Measurements from ENCODE around the gene MAPRE3. TPM values are rescaled to one million over a fixed set of nuclear protein-coding genes. Genes with fewer than 3 reads are reported as not detected.

MAPRE3 gene
- total RNA-seq, 1 experiment from 2014 or later: 4.9 TPM

DNA sequence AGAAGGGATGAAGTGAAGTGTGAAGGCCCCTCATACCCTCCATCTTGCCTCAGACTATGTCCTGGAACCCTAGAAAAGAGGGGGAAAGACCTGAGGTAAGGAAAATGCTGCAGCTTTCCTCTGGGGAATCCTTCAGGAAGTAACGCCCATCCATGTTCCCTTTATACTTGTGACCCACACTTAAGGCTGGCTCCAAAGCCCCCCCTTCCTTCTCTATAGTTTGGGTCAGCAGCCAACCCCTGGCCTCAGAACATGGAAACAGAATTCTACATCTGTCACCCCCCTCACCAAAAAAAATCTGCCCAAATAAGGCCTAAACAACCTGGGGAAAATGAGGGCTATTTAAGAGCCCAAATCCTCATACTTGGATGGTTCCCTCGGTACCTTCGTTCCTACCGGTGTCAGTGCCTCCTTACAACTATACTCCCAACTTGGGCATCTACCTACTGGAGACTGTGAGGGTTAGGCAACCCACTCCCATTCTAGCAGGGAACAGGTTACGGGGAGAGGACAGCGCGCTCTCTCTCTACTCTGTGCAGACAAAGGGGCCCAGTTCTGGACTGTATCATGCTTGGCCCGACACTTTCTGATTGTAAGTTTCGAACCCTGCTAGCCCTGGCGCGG lies 100.3 kb downstream of the MAPRE3 start:
- intact Hi-C loops (cut with micrococcal nuclease; ENCODE audit: unreplicated experiment): loop anchor here (1.0 kb wide), 3 partner anchors 11 to 19 kb away; partner anchors contain the start of genes AGBL5 and KHK

DNA sequence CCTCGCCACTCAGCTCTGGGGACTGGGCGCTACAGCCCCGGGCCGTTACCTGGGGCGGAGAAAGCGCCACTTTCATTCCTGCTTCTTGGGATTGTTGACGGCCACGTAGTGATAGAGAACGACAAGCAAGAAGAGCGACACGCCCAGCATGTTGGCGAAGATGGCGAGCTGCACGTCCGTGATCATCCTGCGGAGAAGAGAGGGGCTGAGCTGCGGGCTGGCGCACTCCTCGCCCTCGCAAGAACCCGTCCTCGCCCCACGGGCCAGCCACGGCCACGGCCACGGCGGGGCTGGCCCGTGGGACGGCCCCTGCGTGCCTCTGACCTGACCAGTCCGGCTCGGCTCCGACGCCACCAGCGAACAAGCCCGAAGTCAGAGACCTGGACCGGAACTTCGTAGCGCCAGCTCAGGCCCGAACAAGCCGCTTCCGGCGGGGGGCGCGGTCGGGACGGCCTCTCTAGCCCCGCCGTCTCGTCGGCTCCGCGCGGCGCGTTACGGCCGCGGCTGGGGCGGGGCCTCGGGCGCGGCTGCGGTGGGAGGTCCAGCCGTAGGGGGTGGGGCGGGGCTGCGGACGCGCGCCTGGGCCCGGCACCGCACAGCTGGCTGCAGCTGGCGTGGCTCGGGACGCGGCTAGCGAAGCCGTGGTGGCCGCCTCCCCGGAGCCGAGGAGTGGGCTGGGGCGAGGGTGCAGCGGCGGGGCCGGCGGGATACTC lies 101.0 kb downstream of the MAPRE3 start, which contains the start of gene OST4:
TSS of gene OST4 (minus strand) at position 378 of the 713 bp plus-strand sequence.
- H3K27me3 ChIP-seq (replicated peaks; ENCODE audit: control insufficient read depth, insufficient read depth, low read length): no peaks in the 10 kb centered on the region
- peaks cover 10% of the 10 kb centered on the region for H3K27me3 Mint-ChIP-seq (ENCODE audit: insufficient read depth, unreplicated experiment)
- BruUV-seq (replicated peaks): no TSS peak
- H3K4me1 ChIP-seq: no peaks in the 10 kb centered on the region
- ChIA-PET CTCF (interaction anchor here (0.6 to 2.4 kb wide), 8 partner anchors 10 to 1225 kb away, joined by 3 to 19 read pairs (median 4); partner anchors contain the start of genes AGBL5 and KHK), POLR2A (interaction anchor here (0.6 to 1.7 kb wide), 9 partner anchors 9 to 252 kb away, joined by 3 to 27 read pairs (median 5); partner anchors contain the start of genes AGBL5, ATRAID, KHK and SLC5A6)
- H3K9me3 ChIP-seq: no peaks in the 10 kb centered on the region
- peaks cover 45% of the 10 kb centered on the region for H3K36me3 Mint-ChIP-seq (ENCODE audit: insufficient read depth, unreplicated experiment)
- no peaks in the 10 kb centered on the region for H3K36me3 ChIP-seq (ENCODE audit: control insufficient read depth, insufficient read depth, low read length)
- H3K4me3 ChIP-seq (ENCODE audit: low read depth, low read length): peak within 1 kb of the TSS; percentile 90
- peak within 1 kb of the TSS; percentile 92 for H3K27ac Mint-ChIP-seq (ENCODE audit: unreplicated experiment)
- TF ChIP-seq, protein P1, sequence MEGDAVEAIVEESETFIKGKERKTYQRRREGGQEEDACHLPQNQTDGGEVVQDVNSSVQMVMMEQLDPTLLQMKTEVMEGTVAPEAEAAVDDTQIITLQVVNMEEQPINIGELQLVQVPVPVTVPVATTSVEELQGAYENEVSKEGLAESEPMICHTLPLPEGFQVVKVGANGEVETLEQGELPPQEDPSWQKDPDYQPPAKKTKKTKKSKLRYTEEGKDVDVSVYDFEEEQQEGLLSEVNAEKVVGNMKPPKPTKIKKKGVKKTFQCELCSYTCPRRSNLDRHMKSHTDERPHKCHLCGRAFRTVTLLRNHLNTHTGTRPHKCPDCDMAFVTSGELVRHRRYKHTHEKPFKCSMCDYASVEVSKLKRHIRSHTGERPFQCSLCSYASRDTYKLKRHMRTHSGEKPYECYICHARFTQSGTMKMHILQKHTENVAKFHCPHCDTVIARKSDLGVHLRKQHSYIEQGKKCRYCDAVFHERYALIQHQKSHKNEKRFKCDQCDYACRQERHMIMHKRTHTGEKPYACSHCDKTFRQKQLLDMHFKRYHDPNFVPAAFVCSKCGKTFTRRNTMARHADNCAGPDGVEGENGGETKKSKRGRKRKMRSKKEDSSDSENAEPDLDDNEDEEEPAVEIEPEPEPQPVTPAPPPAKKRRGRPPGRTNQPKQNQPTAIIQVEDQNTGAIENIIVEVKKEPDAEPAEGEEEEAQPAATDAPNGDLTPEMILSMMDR (IDR thresholded peaks at IDR 0.05; ENCODE audit: insufficient read depth in 1 of 2, low read depth in 1 of 2, low read length in 1 of 2, severe bottlenecking in 1 of 2, unreplicated experiment in 1 of 2): no peak
- peaks cover 9% of the 10 kb centered on the region for H3K4me1 Mint-ChIP-seq (ENCODE audit: low read depth, unreplicated experiment)
- intact Hi-C loops (cut with micrococcal nuclease; ENCODE audit: unreplicated experiment): loop anchor here (1.0 kb wide), 3 partner anchors 10 to 20 kb away; partner anchors contain the start of genes AGBL5 and KHK
- peak; percentile 91 to 97 for DNase-seq
- no peaks in the 10 kb centered on the region for H3K9me3 Mint-ChIP-seq (ENCODE audit: unreplicated experiment)
- H3K4me3 Mint-ChIP-seq (ENCODE audit: unreplicated experiment): peak within 1 kb of the TSS; percentile 95

More for the DNA sequence above, 100.3 kb downstream of the MAPRE3 start:
- Histone ChIP-seq H3K4me3 (ENCODE audit: low read depth, low read length) (peak overlapping the region; percentile 90), H3K9me3 (no peaks in the 10 kb centered on the region), H3K4me1 (no peaks in the 10 kb centered on the region), H3K36me3 (ENCODE audit: control insufficient read depth, insufficient read depth, low read length) (no peaks in the 10 kb centered on the region), H3K27me3 (replicated peaks; ENCODE audit: control insufficient read depth, insufficient read depth, low read length) (no peaks in the 10 kb centered on the region)
- ChIA-PET POLR2A (interaction anchor here (0.6 to 1.7 kb wide), 9 partner anchors 8 to 252 kb away, joined by 3 to 27 read pairs (median 5); partner anchors contain the start of genes AGBL5, ATRAID, KHK and SLC5A6), CTCF (interaction anchor here (0.6 to 2.4 kb wide), 8 partner anchors 11 to 1224 kb away, joined by 3 to 19 read pairs (median 4); partner anchors contain the start of genes AGBL5 and KHK)
- H3K27me3 Mint-ChIP-seq (ENCODE audit: insufficient read depth, unreplicated experiment): peaks cover 7% of the 10 kb centered on the region
- H3K9me3 Mint-ChIP-seq (ENCODE audit: unreplicated experiment): no peaks in the 10 kb centered on the region
- peaks cover 9% of the 10 kb centered on the region for H3K4me1 Mint-ChIP-seq (ENCODE audit: low read depth, unreplicated experiment)
- DNase-seq: no peak
- BruUV-seq (replicated peaks): TSS peak; percentile 66
- TF ChIP-seq, protein P1 (IDR thresholded peaks at IDR 0.05; ENCODE audit: insufficient read depth in 1 of 2, low read depth in 1 of 2, low read length in 1 of 2, severe bottlenecking in 1 of 2, unreplicated experiment in 1 of 2): no peak
- H3K27ac Mint-ChIP-seq (ENCODE audit: unreplicated experiment): peak overlapping the region; percentile 92
- H3K36me3 Mint-ChIP-seq (ENCODE audit: insufficient read depth, unreplicated experiment): peaks cover 51% of the 10 kb centered on the region
- H3K4me3 Mint-ChIP-seq (ENCODE audit: unreplicated experiment): peak overlapping the region; percentile 95

Data from Caco-2 (cell line).